H9 (cell line): ENCODE measurements around the gene OCIAD1. TPM values are rescaled to one million over a fixed set of nuclear protein-coding genes. Genes with fewer than 3 reads are reported as not detected.

Experiments
- DNase-seq: peaks from one replicate; pipeline ENCODE4 v3.0.0-alpha.2; 2017
- H2AFZ ChIP-seq: one replicate; pipeline ENCODE4 v1.6.1; 2013; ENCODE audit warnings: mild to moderate bottlenecking, low read length, control low read depth, moderate library complexity
- H2AK5ac ChIP-seq: 2 replicates; pipeline ENCODE4 v1.6.1; 2013; ENCODE audit warnings: low read length, control low read depth, mixed read lengths; ENCODE audit not compliant: insufficient read length
- H2BK120ac ChIP-seq: one replicate; pipeline ENCODE4 v1.6.1; 2013; ENCODE audit warnings: low read depth, mild to moderate bottlenecking, low read length, control low read depth, inconsistent platforms; ENCODE audit not compliant: poor library complexity, severe bottlenecking
- H2BK12ac ChIP-seq: 2 replicates; pipeline ENCODE4 v1.6.1; 2013; ENCODE audit warnings: low read length, control low read depth, mixed read lengths, low read depth; ENCODE audit not compliant: insufficient read length
- H2BK15ac ChIP-seq: 2 replicates; pipeline ENCODE4 v1.6.1; 2013; ENCODE audit warnings: low read depth, low read length, control low read depth
- H2BK20ac ChIP-seq: one replicate; pipeline ENCODE4 v1.6.1; 2013; ENCODE audit warnings: low read depth, mild to moderate bottlenecking, low read length, control low read depth, inconsistent platforms; ENCODE audit not compliant: poor library complexity, severe bottlenecking
- H2BK5ac ChIP-seq: 2 replicates; pipeline ENCODE4 v1.6.1; 2013; ENCODE audit warnings: low read length, control low read depth, mixed read lengths; ENCODE audit not compliant: insufficient read length
- H3K14ac ChIP-seq: 2 replicates; pipeline ENCODE4 v1.6.1; 2013; ENCODE audit warnings: low read length, control low read depth; ENCODE audit not compliant: insufficient read depth
- H3K18ac ChIP-seq: 2 replicates; pipeline ENCODE4 v1.6.1; 2013; ENCODE audit warnings: low read depth, mild to moderate bottlenecking, mixed read lengths, low read length, control low read depth; ENCODE audit not compliant: insufficient read length
- H3K23ac ChIP-seq: 2 replicates; pipeline ENCODE4 v1.6.1; 2013; ENCODE audit warnings: low read length, control low read depth, mixed read lengths, low read depth; ENCODE audit not compliant: insufficient read length
- H3K23me2 ChIP-seq: 2 replicates; pipeline ENCODE4 v1.6.1; 2013; ENCODE audit warnings: low read depth, mild to moderate bottlenecking, mixed read lengths, low read length, control low read depth; ENCODE audit not compliant: insufficient read length, poor library complexity, severe bottlenecking
- H3K27ac ChIP-seq: 2 replicates; pipeline ENCODE4 v1.5.1; 2013; ENCODE audit warnings: low read length, control low read depth, mixed read lengths, low read depth; ENCODE audit not compliant: insufficient read length
- H3K27me3 ChIP-seq: 2 replicates; pipeline ENCODE4 v1.6.1; 2013; ENCODE audit warnings: low read length, control low read depth, inconsistent platforms; ENCODE audit not compliant: insufficient read depth
- H3K4ac ChIP-seq: 2 replicates; pipeline ENCODE4 v1.6.1; 2013; ENCODE audit warnings: low read depth, mild to moderate bottlenecking, control low read depth, inconsistent platforms, low read length, moderate library complexity
- H3K4me1 ChIP-seq: 2 replicates; pipeline ENCODE4 v1.6.1; 2013; ENCODE audit warnings: low read length, control low read depth, inconsistent platforms; ENCODE audit not compliant: insufficient read depth
- H3K4me2 ChIP-seq: 2 replicates; pipeline ENCODE4 v1.6.1; 2013; ENCODE audit warnings: low read length, control low read depth, mixed read lengths; ENCODE audit not compliant: insufficient read length, insufficient read depth
- H3K56ac ChIP-seq: 2 replicates; pipeline ENCODE4 v1.6.1; 2013; ENCODE audit warnings: low read depth, mild to moderate bottlenecking, mixed read lengths, low read length, control low read depth; ENCODE audit not compliant: insufficient read length
- H3K79me1 ChIP-seq: 2 replicates; pipeline ENCODE4 v1.6.1; 2013; ENCODE audit warnings: low read depth, mild to moderate bottlenecking, moderate library complexity, low read length, control low read depth, inconsistent platforms; ENCODE audit not compliant: insufficient read depth, poor library complexity, severe bottlenecking
- H3K79me2 ChIP-seq: 2 replicates; pipeline ENCODE4 v1.6.1; 2013; ENCODE audit warnings: low read length, control low read depth, inconsistent platforms; ENCODE audit not compliant: insufficient read depth
- H3K9ac ChIP-seq: 2 replicates; pipeline ENCODE4 v1.6.1; 2013; ENCODE audit warnings: low read length, control low read depth, mixed read lengths; ENCODE audit not compliant: insufficient read length; ENCODE audit errors: extremely low read depth
- H3K9me3 ChIP-seq: one replicate; pipeline ENCODE4 v1.6.1; 2013; ENCODE audit warnings: low read depth, low read length, inconsistent platforms; ENCODE audit not compliant: control insufficient read depth
- H3T11ph ChIP-seq: one replicate; pipeline ENCODE4 v1.6.1; 2013; ENCODE audit warnings: mild to moderate bottlenecking, low read length, control low read depth, inconsistent platforms
- H4K20me1 ChIP-seq: one replicate; pipeline ENCODE4 v1.6.1; 2013; ENCODE audit not compliant: control insufficient read depth, insufficient read length, insufficient read depth
- H4K5ac ChIP-seq: 2 replicates; pipeline ENCODE4 v1.6.1; 2013; ENCODE audit warnings: low read depth, mild to moderate bottlenecking, mixed read lengths, low read length, control low read depth; ENCODE audit not compliant: insufficient read length
- H4K8ac ChIP-seq: replicated peaks from 2 replicates; pipeline ENCODE4 v1.6.1; 2013; ENCODE audit warnings: low read length, control low read depth, mixed read lengths, low read depth; ENCODE audit not compliant: insufficient read length
- H4K91ac ChIP-seq: 2 replicates; pipeline ENCODE4 v1.6.1; 2013; ENCODE audit warnings: low read depth, mild to moderate bottlenecking, moderate library complexity, mixed read lengths, low read length, control low read depth; ENCODE audit not compliant: insufficient read length
- H3K27ac Mint-ChIP-seq, 3 experiments: 2 replicates in 2 of 3; 3 replicates in 1 of 3; pipeline ENCODE4 v1.8.0; 2020 to 2021; ENCODE audit warnings: mixed read lengths in 3 of 3, mild to moderate bottlenecking in 1 of 3, moderate library complexity in 1 of 3
- H3K27me3 Mint-ChIP-seq: 2 replicates; pipeline ENCODE4 v1.8.0; 2021; ENCODE audit warnings: low read depth, mild to moderate bottlenecking, moderate library complexity, mixed read lengths
- H3K36me3 Mint-ChIP-seq, 3 experiments: 2 replicates in 2 of 3; 3 replicates in 1 of 3; pipeline ENCODE4 v1.8.0; 2020 to 2021; ENCODE audit warnings: low read depth in 3 of 3, mixed read lengths in 3 of 3; ENCODE audit not compliant: insufficient read depth in 1 of 3
- H3K4me1 Mint-ChIP-seq, 2 experiments: 2 replicates each; pipeline ENCODE4 v1.8.0; 2020; ENCODE audit warnings: mixed read lengths in 2 of 2
- H3K4me3 Mint-ChIP-seq, 2 experiments: 2 replicates in 1 of 2; 3 replicates in 1 of 2; pipeline ENCODE4 v1.8.0; 2020 to 2021; ENCODE audit warnings: mild to moderate bottlenecking in 2 of 2, mixed read lengths in 2 of 2, moderate library complexity in 1 of 2
- H3K9me3 Mint-ChIP-seq, 2 experiments: 2 replicates in 1 of 2; 3 replicates in 1 of 2; pipeline ENCODE4 v1.8.0; 2020; ENCODE audit warnings: mild to moderate bottlenecking in 2 of 2, mixed read lengths in 2 of 2, moderate library complexity in 1 of 2
- WGBS: extraction: QIAGEN DNeasy Blood & Tissue Kit; methylation state at CpG from one replicate; pipeline ENCODE4 v1.1.7; 2013; ENCODE audit warnings: missing lambda C conversion rate, low lambda C conversion rate, mixed read lengths; ENCODE audit not compliant: insufficient read length; ENCODE audit errors: extremely low coverage; 5-methylcytosine and 5-hydroxymethylcytosine counted together
- total RNA-seq: library from RNA; stranded (reverse); gene quantifications from 2 replicates; pipeline ENCODE4 v1.2.1, GENCODE V29; 2021
- TF ChIP-seq, protein P1 (sequence below): fragments of 200-600 bp; sonication (generic); conservative IDR thresholded peaks from 3 replicates; pipeline ENCODE4 v1.8.0; 2021; ENCODE audit warnings: antibody characterized with exemption, mild to moderate bottlenecking

Gene OCIAD1
- total RNA-seq, 1 experiment from 2014 or later: 169 TPM

DNA sequence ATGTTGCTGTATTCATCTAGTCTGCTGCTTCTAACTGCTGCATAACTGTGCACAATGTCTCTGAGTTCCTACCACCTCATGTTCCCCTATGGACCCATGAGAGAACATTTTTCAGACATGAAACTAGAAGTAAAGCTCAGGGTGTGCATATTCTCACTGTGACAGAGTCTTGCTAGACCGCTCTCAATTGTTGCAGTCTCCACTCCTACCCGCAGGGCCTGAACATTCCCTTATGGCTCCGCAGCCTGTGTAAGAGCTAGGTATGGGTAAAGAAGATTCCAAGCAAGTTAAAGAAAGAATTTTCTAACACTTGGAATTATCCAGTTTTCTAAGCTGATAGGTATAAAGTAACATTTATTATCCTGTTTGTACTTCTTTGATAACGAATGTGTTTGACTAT lies 70.3 kb downstream of the OCIAD1 start:
- Histone ChIP-seq H3K79me1 (no peaks in the 10 kb centered on the region), H4K5ac (no peak overlapping the region), H3K4me1 (peaks cover 4% of the 10 kb centered on the region), H3K4me2 (no peak overlapping the region), H2BK120ac (no peak overlapping the region), H2BK5ac (no peak overlapping the region), H3K56ac (no peak overlapping the region), H2AFZ (no peak overlapping the region), H4K20me1 (no peaks in the 10 kb centered on the region), H3T11ph (no peak overlapping the region), H4K91ac (no peak overlapping the region), H3K4ac (no peak overlapping the region), H3K9ac (no peak overlapping the region), H3K14ac (no peak overlapping the region), H3K27ac (no peak overlapping the region), H2BK12ac (no peak overlapping the region), H2BK20ac (no peak overlapping the region), H3K23ac (no peak overlapping the region), H3K79me2 (peaks cover 4% of the 10 kb centered on the region; the same call in 1 of the 2 replicates), H2BK15ac (no peak overlapping the region), H3K9me3 (no peaks in the 10 kb centered on the region), H4K8ac (no peak overlapping the region), H3K23me2 (peaks cover 6% of the 10 kb centered on the region), H3K27me3 (no peaks in the 10 kb centered on the region), H2AK5ac (no peak overlapping the region), H3K18ac (no peak overlapping the region)
- DNase-seq: no peak
- peaks cover 24 to 67% (median 26%) of the 10 kb centered on the region in 3 experiments for H3K36me3 Mint-ChIP-seq
- no CpG with 5 or more reads among the region's 4 CpGs for WGBS
- H3K9me3 Mint-ChIP-seq: no peaks in the 10 kb centered on the region
- no peak overlapping the region for H3K4me3 Mint-ChIP-seq
- H3K27ac Mint-ChIP-seq: no peak overlapping the region
- no peaks in the 10 kb centered on the region for H3K27me3 Mint-ChIP-seq
- H3K4me1 Mint-ChIP-seq: peaks cover 0 to 9% of the 10 kb centered on the region in 2 experiments
- TF ChIP-seq, protein P1, sequence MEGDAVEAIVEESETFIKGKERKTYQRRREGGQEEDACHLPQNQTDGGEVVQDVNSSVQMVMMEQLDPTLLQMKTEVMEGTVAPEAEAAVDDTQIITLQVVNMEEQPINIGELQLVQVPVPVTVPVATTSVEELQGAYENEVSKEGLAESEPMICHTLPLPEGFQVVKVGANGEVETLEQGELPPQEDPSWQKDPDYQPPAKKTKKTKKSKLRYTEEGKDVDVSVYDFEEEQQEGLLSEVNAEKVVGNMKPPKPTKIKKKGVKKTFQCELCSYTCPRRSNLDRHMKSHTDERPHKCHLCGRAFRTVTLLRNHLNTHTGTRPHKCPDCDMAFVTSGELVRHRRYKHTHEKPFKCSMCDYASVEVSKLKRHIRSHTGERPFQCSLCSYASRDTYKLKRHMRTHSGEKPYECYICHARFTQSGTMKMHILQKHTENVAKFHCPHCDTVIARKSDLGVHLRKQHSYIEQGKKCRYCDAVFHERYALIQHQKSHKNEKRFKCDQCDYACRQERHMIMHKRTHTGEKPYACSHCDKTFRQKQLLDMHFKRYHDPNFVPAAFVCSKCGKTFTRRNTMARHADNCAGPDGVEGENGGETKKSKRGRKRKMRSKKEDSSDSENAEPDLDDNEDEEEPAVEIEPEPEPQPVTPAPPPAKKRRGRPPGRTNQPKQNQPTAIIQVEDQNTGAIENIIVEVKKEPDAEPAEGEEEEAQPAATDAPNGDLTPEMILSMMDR: no peak
